CD4-positive, alpha-beta T cell treated with Interleukin-6 for 4 hours (primary cell): ENCODE results near the gene FAM3B.
A peak's percentile ranks its signal among the peaks of the same experiment; 100 is the strongest.

Experiments used
- DNase-seq: peaks from one replicate; pipeline ENCODE4 v3.0.0-alpha.2; 2020; ENCODE audit warnings: mixed read lengths

The FAM3B gene

DNA sequence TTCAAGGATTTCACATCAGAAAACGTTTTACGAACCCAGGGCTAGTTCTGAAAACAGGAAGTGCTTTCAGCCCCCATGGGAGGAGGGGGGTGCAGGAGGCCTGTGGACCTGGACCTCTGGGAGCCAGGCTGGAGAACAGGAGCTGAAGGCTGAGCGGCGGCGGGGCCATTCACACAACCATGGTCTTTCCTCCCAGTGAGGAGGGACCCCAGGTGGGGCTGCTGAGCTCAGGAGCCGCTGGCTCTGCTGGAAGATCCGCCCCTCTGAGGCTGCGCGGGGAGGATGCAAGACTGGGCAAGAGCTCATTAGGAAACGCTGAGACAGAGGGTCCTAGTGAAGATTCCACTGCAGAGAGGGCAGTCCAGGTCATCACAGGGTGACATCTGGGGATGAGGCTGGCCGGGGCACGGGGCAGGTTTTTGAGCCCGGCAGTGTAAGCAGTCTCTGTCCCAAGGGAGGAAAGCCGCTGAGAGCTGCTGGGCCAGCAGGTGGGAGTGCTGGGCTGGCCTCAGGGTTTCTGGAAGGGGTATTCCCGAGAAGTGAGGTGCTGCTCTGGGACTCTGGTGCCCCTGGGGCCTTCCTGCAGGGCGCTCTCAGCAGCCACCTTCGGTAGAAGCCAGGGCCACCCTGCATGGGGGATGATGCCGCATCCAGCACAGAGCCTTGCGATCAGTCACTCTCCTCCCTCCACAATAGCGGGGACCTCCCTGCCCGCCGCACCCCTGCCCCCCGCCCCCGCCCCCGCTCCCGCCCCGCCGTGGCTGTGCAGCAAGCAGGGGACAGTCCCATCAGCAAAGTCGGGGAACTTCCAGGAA, 52.7 kb downstream of the FAM3B start:
- DNase-seq, result peak; percentile 62

DNA sequence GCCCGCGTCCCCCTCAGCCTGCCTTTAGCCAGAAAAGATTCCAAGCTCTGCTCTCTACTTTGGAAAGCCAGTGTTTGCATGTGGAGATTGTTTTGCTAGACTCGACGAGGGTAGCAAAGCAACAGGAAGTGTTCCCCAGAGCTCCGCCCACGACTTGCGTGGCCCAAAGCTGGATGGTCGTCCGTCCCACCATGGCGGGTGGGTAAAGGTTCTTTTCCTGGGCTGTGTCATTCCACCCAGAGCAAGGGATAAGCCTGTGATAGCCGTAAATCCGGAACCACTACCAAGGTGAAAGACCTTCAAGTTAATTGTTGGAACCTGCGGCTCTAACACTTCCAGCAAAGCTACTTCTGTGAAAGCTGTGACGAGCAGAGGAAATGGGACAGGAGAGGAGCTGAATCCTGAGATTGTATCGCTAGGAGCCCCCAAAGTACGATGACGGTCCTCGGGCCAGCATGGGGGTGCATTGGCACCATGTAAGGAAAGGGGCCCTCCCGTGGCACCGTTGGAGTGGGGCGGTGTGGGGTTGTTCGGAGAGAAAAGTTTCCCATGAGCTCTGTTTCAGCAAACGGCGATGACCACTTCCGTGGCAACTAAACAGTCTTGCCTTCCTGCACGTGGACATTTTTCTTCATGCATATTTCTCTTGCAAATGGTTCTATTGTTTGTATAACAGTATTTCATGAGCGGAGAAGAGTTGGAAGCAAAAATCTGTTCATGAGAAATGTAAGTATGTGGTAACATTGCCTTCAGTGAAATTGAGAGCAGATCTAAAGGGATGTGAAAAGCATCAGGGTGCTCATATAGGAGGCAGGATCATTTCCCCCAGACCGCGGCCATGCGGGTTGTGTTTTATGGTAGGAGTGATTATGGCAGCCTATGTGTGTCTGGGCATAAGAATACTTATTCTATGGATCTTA, 53.6 kb downstream of the FAM3B start:
- peak; percentile 72 for DNase-seq

DNA sequence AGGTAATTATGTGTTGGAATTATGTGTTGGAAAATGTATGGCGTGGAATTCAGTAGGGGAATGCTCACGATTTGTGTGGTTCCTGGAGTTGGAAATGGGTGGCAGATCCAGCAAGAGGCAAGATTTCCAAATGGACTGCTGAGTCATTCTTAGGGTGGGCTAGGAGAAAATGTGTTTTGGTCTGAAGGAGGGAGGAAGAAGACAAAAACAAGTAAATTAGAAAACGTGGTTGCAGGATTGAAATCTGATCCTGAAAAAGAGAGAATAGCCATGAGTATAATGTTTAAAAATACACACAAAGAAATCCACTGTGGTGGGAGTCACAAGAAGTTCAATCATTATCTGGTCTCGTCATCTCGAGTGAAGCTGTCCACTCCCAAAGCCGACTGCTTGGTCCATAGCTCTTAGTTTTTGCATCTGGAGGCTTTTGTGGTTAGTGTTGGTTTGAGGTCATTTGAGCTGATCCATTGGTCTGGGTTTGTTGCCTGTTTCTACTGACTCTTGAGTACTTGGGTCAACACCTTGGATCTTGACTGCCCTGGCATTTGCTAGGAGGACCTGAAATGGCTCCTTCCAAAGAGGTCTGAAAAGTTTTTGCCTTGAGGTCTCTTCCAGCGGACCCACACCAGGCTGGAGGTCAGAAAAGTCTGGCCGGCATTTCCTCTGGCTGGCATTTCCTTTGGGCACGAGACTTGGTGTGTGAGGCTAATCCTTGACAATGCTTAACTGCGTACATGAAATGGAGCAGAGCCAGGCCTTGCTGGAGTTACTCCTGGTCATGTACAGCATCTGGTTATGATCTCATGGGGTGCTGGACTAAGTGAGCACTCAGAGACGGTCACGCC, 54.5 kb downstream of the FAM3B start:
- DNase-seq, result no peak

DNA sequence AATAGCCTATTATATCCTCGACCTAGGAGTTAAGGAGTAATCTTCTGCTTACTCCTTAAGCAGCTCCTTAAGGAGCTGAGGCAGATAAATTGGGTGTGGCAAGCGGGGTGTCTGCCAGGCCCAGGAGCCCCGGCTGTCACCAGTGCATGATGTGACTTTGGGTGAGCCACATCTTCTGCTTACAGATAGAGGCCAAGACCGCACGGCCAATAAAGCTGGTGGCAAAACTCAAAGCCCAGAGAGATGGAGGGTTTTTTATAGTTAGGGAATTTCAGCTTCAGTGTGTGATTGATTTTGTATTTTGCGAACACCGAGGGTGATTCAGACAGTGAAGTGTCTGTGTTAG, 55.1 kb downstream of the FAM3B start:
- no peak for DNase-seq

DNA sequence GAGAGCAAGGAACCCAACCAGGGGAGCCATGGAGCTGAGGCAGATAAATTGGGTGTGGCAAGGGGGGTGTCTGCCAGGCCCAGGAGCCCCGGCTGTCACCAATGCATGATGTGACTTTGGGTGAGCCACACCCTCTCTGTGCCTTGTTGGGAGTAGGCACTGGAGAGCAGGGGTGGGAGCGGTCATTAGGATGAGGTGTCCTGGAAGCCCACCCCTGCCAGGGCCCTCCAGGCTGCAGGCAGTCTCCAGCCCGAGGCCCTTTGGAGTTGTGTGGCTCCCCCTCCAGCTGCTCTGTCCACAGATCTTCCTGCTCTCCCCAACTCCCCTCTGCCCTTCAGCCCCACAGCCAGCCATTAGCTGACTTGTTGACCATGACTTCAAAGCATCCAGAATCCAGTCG, 56.7 kb downstream of the FAM3B start:
- no peak for DNase-seq

DNA sequence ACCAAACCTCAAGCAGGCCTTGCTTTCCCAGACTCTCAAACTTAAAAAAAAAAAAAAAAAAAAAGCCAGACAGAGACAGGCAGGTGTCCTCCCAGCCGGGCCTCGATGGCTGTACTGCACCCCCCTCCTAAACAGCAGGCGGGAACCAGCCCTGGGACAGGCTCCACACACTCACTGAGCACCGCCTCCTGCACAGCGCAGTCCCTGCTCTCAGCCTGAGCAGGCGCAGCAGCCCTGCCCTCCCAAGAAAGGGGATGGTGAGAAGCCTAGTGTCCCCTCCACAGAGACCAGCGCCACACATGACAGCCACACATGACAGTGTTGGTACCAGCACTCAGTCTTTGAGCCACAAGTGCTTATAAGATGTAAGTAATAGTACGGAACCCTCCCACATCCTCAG, 57.2 kb downstream of the FAM3B start:
- DNase-seq, result no peak

DNA sequence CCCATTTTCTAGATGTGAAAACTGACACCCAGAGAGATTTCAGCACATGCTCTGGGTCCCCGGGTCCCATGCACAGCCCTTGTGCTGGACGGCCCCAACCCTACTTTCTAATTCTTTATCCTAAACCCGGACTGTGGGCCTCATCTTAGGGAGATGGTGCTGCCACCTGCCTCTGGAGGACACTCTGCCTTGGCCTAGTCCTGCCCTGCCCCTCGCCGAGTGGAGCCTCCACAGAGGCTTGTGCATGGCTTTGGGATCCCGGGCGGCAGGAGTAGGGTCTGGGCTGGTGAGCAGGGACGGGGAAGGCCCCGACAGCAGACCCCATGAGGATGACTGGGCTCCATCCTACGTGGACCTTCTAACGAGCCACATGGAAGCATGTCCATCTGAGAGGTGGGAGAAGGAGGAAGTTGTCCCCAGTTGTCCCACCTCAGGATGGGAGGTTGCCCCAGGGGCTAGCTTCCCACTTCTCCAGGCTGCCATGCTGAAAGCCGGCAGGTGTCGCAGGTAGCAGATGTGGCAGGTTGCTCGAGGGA, 57.6 kb downstream of the FAM3B start:
- DNase-seq, result no peak

DNA sequence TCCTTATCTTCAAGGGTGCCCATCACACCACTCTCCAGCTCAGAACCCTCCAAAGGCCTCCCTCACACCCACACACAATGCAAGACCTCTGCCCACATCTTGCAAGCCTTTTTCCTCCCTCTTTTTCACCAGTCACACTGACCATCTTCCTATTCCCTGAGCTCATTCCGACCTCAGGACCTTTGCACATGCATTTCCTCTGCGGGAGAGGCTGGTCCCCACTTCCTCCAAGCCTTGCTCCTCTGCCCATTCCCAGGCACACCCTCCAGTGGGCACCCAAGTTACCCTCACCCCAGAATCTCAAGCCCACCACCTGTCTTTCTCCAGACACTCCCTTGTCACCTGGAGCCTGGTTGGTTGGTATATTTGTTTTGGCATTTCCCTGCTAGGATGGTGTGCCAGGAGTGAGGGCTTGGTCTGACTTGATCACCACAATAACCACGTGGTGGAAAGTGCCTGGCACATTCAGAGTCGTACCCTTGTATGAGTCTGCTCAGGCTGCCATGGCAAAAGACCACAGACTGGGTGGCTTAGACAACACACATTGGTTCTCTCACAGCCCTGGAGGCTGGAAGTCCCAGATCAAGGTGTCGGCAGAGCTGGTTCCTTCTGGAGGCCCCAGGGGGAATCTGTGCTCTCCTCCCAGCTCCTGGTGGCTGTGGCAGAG, 58.4 kb downstream of the FAM3B start:
- DNase-seq, result no peak

- DNase-seq, result no peak
Measured at GRCh38 chr21:41375875-41376274, 59.3 kb downstream of the FAM3B start.

DNA sequence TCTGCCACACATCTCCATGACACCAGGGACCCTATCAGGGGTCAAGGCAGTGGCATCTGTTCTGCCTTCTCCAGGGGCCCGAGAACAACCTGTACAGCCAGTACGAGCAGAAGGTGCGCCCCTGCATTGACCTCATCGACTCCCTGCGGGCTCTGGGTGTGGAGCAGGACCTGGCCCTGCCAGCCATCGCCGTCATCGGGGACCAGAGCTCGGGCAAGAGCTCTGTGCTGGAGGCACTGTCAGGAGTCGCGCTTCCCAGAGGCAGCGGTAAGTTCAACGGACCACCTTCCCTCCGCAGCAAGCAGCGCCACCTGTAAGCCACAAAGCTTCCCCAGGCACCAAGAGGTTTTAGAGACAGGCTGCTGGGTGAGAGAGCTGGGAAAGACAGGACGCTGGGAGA, 61.1 kb downstream of the FAM3B start:
- no peak for DNase-seq

- DNase-seq, result no peak
Measured at GRCh38 chr21:41378849-41379248, 62.2 kb downstream of the FAM3B start.

DNA sequence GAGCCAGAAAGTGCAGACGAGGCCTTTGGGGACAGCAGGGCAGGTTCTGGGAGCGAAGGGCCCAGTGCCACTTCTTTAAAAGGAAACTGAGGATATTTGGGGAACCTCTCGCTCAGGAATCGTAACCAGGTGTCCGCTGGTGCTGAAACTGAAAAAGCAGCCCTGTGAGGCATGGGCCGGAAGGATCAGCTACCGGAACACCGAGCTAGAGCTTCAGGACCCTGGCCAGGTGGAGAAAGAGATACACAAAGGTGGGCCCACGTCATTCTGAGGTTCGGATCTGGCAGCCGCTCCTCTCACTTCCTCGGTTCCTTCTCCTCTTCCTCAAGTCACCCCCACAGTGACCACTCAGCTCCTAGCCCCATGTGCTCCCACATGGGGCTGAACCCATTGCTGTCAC, 63.3 kb downstream of the FAM3B start:
- no peak for DNase-seq

GRCh38 chr21:41381731-41382130, 65.1 kb downstream of the FAM3B start:
- no peak for DNase-seq

DNA sequence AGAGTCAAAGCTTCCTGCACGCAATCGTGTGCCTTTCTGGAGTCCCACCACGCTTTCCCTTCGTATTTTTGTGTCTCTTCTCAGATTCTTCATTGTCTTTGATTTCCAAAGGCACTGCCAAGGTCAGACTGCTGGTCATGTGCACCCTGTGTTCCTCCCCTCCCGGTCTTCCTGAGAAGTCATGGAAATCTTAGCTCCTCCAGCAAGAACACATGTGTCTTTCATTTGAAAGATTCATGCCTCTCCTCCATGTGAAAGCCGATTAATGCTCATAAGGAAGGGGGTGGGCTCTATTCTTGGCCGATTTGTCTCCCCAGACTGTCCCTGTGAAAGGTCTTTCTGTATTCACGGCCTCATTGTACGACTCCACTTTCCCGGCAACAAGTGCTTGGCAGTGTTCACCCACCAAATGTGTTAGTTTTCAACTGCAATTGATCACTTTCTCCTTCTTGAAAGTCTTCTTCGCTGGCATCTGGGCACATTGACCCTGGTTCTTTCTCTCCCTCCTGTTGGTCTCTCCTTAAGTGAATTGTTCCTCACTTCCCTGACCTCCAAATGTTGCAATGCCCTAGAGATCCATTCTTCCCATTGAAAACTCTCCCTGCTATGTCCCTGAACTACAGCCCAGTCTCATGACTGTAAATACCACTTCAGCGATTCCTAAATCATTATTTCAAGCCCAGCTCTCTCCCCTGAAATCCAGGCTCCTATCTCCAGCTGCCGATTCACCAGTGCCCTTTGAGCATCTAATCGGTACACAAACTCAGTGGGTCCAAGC, 70.6 kb downstream of the FAM3B start:
- DNase-seq, result no peak

GRCh38 chr21:41387824-41388223, 71.2 kb downstream of the FAM3B start:
- no peak for DNase-seq

- no peak for DNase-seq
Measured at GRCh38 chr21:41388259-41388658, 71.7 kb downstream of the FAM3B start.

GRCh38 chr21:41390043-41390639, 73.5 kb downstream of the FAM3B start:
- DNase-seq, result no peak

DNA sequence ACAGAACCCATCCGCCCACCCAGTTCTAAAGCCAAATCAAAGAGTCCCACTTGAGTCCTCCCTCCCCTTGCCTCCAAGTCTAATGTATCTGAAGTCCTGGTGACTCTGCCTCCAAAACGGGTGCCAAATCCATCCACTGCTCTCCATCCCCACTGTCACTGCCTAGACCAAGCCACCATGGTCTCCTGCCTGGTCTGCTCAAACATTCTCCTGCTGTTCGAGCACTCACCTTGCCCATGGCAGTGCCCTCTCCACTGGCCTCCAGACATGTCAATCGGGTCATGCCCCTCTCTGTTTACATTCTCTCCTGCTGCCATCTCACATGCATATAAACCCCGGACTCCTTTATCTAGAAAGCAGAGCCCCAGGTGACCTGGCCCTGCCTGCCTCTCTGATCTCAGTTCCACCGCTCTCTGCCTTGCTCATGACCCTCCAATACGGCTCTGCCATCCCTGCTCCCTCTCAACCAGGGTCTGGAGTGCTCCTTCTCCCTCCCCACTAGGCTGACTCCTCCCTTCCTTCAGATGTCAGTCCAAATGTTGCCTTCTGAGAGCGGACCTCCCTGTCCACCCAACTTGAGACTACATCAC, 77.4 kb downstream of the FAM3B start:
- DNase-seq, result no peak

DNA sequence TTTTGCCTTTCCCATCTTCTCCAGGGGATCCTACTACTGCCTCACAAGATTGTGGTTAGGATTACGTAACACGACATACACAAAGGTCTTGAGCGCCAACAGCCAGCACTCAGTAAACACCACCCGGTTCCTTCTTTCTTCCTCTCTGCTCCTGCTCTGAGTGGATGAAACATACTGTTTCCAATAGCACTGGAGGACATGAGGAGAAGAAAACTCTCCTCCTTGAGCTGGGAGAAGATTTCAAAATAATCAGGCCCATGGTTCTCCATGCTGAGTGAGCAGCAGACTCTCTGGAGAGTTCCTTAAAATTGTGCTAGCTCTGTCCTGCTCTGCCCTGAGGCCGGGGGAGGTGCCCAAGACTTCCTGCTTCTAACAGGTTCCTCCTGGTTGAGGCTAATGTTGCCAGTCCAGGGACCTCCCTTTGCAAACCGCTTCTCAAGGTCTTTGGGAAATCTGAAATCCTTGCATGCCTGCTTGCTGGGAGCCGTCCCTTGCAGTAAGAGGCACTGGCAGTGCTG, 80.0 kb downstream of the FAM3B start:
- DNase-seq, result no peak

- DNase-seq, result no peak
Measured at GRCh38 chr21:41397471-41397891, 80.9 kb downstream of the FAM3B start.
